SU-DHL-6 (cell line): Measurements from ENCODE around the gene DUS3L.

ENCODE experiments used
- CTCF ChIP-seq: fragments of 200-600 bp; sonication (generic); IDR thresholded peaks from one replicate; pipeline ENCODE4 v1.5.1; 2017; ENCODE audit warnings: antibody characterized with exemption, mild to moderate bottlenecking, low read length, moderate library complexity; ENCODE audit not compliant: insufficient read depth, poor library complexity, severe bottlenecking
- EZH2phosphoT487 ChIP-seq: fragments of 200-600 bp; sonication (generic), shearing (Covaris generic); conservative IDR thresholded peaks from 2 replicates; pipeline ENCODE4 v1.6.1; 2018; ENCODE audit warnings: mild to moderate bottlenecking, antibody characterized with exemption, low read length, moderate library complexity, mixed read lengths

DNA sequence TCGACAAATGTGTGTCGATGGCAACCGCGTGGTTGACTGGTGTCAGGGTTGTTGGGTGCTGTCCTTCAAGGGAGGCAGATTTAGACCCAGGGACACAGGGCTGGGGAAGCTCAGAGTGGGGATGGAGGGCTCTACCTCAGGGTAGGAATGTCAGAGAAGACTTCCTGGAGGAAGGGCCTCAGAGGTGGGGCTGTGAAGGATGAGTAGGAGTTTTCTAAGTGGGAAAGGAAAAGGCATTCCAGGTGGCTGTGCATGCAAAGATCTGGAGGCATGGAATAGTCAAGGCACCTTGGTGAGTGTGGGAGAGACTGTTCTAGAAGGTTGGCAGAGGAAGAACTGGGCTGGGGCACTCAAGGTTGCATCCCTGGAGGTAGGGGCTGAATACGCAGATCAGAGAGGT lies 15.9 kb upstream of the DUS3L start:
- TF ChIP-seq CTCF = no peak
- TF ChIP-seq EZH2phosphoT487 = no peak
